DMS 273 treated with DMSO at 0.1 percent for 48 hours (cell line): ENCODE data around the gene NREP.
"Not testable (repeated sequence)": the region's sequence is repeated elsewhere in the genome, so short reads cannot be mapped to it uniquely, and the experiment has no call there.

Source experiments
- DNase-seq: peaks from one replicate; lab custom pipeline; 2025; lab: John Stamatoyannopoulos, UW

The NREP gene

GRCh38 chr5:111739416-111739815 is 17.6 kb downstream of the NREP start:
- no peak for DNase-seq

GRCh38 chr5:111738118-111738517 is 18.9 kb downstream of the NREP start:
- DNase-seq, result no peak

GRCh38 chr5:111737716-111738115 is 19.3 kb downstream of the NREP start:
- no peak for DNase-seq

- DNase-seq, result peak; percentile 69
Measured at GRCh38 chr5:111735583-111736270, 21.3 kb downstream of the NREP start.

GRCh38 chr5:111734597-111734996 is 22.4 kb downstream of the NREP start:
- no peak for DNase-seq

GRCh38 chr5:111734013-111734412 is 23.0 kb downstream of the NREP start:
- no peak for DNase-seq

GRCh38 chr5:111733571-111733970 is 23.4 kb downstream of the NREP start:
- no peak for DNase-seq

GRCh38 chr5:111731638-111732037 is 25.4 kb downstream of the NREP start:
- DNase-seq, result no peak

GRCh38 chr5:111730659-111731382 is 26.2 kb downstream of the NREP start:
- no peak for DNase-seq

- DNase-seq, result no peak
Measured at GRCh38 chr5:111728941-111729340, 28.1 kb downstream of the NREP start.

GRCh38 chr5:111726986-111727385 is 30.0 kb downstream of the NREP start:
- DNase-seq, result no peak

- no peak for DNase-seq
Measured at GRCh38 chr5:111722140-111722539, 34.9 kb downstream of the NREP start.

- DNase-seq, result no peak
Measured at GRCh38 chr5:111720333-111720890, 36.6 kb downstream of the NREP start.

GRCh38 chr5:111719773-111720172 is 37.2 kb downstream of the NREP start:
- DNase-seq, result peak; percentile 74

- not testable (repeated sequence) for DNase-seq
Measured at GRCh38 chr5:111716789-111717188, 40.2 kb downstream of the NREP start.

GRCh38 chr5:111707630-111708164 is 49.3 kb downstream of the NREP start:
- DNase-seq, result no peak

GRCh38 chr5:111706345-111706744 is 50.6 kb downstream of the NREP start:
- no peak for DNase-seq

- DNase-seq, result no peak
Measured at GRCh38 chr5:111704452-111705085, 52.4 kb downstream of the NREP start.

- DNase-seq, result no peak
Measured at GRCh38 chr5:111703662-111704061, 53.3 kb downstream of the NREP start.

GRCh38 chr5:111699976-111700375 is 57.0 kb downstream of the NREP start:
- peak; percentile 93 for DNase-seq

GRCh38 chr5:111699324-111699723 is 57.7 kb downstream of the NREP start:
- DNase-seq, result peak; percentile 6
